Stimulated activated CD8-positive, alpha-beta memory T cell treated with anti-CD3 and anti-CD28 coated beads, Interleukin-12 subunit alpha, Interleukin-12 subunit beta, amount 100 ng/mL, for 24 hours (primary cell): ENCODE measurements around the gene LRBA.
"Not testable (repeated sequence)": the region's sequence is repeated elsewhere in the genome, so short reads cannot be mapped to it uniquely, and the experiment has no call there.

ENCODE experiments used
- DNase-seq: peaks from one replicate; pipeline ENCODE4 v3.0.0-alpha.2; 2020; ENCODE audit errors: extremely low read depth

LRBA gene, protein sequence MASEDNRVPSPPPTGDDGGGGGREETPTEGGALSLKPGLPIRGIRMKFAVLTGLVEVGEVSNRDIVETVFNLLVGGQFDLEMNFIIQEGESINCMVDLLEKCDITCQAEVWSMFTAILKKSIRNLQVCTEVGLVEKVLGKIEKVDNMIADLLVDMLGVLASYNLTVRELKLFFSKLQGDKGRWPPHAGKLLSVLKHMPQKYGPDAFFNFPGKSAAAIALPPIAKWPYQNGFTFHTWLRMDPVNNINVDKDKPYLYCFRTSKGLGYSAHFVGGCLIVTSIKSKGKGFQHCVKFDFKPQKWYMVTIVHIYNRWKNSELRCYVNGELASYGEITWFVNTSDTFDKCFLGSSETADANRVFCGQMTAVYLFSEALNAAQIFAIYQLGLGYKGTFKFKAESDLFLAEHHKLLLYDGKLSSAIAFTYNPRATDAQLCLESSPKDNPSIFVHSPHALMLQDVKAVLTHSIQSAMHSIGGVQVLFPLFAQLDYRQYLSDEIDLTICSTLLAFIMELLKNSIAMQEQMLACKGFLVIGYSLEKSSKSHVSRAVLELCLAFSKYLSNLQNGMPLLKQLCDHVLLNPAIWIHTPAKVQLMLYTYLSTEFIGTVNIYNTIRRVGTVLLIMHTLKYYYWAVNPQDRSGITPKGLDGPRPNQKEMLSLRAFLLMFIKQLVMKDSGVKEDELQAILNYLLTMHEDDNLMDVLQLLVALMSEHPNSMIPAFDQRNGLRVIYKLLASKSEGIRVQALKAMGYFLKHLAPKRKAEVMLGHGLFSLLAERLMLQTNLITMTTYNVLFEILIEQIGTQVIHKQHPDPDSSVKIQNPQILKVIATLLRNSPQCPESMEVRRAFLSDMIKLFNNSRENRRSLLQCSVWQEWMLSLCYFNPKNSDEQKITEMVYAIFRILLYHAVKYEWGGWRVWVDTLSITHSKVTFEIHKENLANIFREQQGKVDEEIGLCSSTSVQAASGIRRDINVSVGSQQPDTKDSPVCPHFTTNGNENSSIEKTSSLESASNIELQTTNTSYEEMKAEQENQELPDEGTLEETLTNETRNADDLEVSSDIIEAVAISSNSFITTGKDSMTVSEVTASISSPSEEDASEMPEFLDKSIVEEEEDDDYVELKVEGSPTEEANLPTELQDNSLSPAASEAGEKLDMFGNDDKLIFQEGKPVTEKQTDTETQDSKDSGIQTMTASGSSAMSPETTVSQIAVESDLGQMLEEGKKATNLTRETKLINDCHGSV (N-terminal part only)

DNA sequence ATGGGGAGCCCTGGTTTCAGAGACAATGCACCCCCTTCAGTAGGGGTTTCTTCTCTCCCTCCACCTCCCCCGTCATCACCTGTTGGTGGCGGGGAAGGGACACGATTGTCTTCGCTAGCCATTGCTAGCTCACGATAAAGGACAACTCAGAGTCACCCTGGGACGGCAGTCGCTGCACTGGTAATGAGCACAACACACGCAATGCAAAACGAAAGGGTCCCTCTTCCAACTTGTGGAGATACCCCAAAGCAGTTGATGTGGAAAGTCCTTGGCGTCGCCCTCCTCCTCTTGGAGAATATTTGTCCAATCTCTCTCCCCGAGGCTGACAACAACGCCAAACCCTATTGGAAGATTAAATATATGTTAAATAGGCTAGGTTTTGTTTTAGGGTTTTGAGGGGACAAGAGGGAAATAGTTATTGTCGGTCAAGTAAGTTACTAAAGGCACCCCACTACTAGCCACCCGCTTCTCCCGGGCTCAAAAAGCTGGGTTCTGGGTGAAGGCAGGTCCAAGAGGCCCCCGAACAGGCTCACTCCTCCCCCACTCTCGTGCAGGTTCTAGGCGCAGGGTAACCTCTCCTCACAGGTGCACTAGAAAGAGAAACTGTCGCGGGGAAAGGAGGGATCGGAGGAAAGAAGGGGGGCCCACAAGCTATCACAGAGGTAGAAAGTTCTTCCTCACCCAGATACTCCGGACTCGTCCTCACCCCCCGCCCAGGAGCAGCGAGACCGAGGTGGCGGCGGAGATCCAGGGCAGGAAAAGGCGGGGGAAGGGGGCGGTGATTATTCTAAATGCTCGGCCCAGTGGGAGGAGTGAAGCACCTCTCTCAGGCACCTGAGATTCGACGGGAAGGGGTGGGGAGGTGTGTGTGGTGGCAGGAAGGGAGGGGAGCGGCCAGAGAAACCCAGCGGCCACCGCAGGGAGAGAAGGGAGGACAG, at the start of gene LRBA:
Gene LRBA (minus strand): TSS at position 764 of the 938 bp plus-strand sequence. CDS start 642 bp downstream, at position 122.
- peak; percentile 62 for DNase-seq

DNA sequence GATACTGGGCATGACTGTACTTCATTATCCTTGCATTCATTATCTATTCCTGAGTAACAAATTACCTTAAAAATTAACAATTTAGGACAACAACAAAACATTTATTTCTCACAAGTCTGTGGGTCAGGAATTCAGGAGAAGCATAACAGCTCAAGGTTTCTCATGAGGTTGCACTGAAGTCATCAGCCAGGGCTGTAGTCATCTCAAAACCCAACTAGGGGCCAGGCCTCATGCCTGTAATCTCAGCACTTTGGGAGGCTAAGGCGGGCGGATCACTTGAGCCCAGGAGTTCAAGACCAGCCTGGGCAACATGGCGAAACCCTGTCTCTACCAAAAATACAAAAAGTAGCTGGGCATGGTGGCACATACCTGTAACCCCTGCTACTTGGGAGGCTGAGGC, 48.1 kb upstream of the LRBA start:
- DNase-seq, result not testable (repeated sequence)

DNA sequence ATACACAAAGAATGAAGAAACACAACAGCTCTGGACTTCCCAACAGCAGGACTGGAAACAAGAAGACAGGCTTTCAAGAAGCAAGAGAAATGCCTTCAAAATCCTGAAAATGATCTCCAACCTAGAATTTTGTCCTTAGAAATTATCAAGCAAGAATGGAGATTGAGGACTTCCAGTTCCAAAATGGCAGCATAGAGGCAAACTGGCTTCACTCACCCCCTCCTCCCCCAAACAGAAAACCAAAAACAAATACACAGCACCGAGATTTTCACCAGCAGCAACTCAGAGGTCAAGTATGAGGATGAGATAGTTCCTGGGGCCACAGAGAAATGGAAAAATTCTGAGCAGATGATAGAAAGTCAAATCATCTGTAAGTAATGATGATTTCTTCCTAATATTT, 40.5 kb upstream of the LRBA start:
- no peak for DNase-seq

DNA sequence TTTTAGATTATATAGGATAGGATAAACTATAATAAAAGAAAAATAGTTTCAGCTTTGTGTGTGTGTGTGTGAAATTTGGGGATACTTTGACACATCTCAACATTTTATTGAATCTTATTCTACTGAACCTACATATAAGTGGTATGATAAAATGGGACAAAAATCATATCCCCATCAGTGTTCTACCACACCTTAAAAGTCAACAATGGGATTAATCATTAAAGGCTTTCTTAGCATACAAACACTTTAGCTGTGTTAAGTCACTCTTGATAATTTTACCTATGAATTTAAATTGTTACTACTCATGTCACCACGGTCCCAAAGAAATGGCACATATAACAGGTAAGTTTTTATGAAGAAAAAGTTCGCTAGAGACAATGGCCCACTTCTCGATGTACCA, 37.7 kb upstream of the LRBA start:
- DNase-seq, result no peak

DNA sequence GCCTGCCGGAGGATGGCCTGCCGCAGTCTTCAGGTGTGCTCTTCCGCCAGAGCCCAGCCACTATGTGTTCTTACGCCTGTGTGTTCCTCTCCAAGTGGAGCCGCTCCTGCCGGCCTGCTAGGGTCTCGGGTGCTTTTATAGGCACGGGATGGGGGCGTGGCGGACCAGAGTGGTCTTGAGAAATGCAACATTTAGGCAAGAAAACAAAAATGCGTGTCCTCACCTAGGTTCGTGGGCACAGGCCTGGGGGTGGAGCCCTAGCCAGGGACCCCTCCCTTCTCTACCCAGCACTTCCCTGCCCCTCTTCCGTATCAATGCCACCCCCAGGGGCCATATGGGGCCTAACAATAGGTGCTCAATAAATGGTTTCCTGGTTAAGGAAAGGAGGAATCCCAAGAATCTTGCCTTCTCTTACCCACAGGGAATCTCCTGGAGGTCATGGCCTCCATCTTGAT, 34.4 kb upstream of the LRBA start:
- no peak for DNase-seq

DNA sequence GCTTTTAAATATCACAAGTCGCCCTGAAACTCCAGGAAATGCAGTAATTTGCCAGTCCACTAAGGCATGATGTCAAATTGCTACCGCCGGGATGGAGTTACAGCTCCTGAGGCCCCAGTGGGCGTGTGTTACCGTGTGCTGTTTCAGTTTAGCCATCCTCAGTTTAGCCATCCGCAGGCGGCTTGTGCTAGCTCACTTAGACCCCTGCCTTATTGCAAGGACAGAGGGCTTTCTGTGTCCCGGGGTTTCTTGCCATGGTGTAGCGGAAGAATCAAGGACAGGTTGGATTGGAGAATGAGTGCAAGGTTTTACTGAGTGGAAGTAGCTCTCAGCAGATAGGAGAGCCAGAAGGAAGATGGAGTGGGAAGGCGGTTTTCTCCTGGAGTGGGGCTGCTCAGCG, 33.8 kb upstream of the LRBA start:
- DNase-seq, result no peak

DNA sequence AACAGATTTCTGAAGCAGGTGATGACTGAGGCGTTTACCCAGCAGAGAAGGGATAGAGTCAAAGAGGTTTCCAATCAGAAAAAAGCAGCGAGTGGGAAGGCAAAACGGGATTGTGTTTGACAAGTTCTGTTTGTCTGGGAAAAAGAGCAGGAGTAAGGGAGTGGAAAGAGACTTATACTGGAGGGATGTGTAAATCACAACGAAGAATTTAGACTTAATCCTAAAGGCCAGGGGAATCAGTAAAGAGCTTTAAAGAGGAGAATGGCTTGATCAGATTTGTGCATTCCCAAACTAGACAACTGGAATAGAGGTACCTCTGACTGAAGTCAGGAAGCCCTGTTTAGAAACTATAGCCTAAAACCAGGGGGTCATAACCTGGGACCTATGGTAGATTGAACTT, 31.5 kb upstream of the LRBA start:
- DNase-seq, result no peak

DNA sequence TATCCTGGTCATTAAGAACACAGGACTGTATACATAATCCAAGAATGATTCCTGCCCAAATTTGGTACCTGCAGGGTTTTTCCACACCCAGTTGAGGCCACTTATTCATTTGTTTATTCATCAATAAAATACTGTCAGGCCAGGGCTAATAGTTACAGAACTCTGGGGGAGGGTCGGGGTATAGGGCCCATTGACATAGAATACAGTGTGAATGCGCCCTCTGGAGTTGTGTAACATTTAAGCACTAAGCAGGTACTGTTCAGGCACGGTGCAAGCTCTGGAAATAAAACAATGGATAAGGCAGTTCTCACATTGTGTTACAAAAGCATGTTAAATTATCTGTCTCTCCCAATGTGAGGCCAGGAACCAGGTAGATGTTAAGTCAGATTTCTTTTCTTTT, 30.8 kb upstream of the LRBA start:
- no peak for DNase-seq

DNA sequence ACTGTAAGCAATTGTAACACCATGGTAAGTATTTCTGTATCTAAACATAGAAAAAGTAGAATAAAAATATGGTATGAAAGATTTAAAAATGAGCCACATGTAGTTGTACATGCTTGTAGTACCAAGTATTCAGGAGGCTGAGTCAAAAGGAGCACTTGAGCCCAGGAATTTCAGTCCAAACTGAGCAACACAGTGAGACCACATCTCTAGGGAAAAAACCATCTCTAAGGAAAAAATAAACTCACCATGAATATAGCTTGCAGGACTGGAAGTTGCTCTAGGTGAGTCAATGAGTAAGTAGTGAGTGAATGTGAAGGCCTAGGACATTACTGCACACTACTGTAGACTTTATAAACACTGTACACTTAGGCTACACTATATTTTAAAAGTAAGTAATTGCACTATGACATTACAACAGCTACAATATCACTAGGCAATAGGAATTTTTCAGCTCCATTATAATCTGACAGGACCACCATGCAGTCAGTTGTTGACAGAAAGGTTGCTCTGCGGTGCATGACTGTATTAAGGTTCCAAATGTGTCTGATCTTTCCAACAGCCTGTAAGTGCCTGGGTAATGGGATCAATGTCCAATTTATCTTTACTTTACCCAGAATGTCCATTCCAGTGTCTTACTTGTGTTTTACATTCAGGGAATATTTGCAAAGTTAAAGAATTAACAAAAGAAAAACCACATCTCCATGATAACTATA, 28.9 kb upstream of the LRBA start:
- DNase-seq, result no peak

DNA sequence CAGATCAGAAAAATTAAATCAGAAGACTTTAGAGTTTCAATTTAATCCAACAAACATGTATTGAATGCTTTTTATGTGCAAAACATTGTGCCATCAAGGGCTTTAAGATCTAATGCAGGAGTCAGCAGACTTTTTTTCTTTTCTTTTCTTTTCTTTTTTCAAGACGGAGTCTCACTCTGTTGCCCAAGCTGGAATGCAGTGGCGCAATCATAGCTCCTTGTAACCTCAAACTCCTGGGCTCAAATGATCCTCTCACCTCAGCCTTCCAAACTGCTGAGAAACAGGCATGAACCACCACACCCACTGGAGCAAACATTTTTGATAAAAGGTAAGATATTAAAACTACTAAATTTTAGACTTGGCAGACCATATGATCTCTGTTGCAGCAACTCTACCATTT, 24.6 kb upstream of the LRBA start:
- no peak for DNase-seq

DNA sequence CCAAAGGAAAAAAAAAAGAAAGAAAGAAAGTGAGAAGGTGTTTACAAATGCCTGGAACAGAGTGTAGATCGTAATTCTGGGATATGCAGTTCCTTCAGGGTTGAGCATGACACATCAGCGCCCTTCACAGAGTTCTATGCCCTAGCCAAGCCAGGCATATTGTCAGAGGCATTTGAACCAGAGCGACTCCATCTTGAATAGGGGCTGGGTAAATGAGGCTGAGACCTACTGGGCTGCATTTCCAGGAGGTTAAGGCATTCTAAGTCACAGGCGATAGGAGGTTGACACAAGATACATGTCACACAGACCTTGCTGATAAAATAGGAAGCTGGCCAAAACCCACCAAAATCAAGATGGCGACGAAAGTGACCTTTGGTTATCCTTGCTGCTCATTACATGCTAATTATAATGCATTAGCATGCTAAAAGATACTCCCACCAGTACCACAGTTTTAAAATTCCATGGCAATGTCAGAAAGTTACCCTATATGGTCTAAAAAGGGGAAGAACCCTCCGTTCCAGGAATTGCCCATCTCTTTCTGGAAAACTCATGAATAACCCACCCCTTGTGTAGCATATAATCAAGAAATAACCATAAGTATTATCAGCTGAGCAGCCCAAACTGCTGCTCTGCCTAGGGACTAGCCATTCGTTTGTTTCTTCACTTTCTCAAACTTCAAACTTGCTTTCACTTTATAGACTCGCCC, 23.5 kb upstream of the LRBA start:
- no peak for DNase-seq

DNA sequence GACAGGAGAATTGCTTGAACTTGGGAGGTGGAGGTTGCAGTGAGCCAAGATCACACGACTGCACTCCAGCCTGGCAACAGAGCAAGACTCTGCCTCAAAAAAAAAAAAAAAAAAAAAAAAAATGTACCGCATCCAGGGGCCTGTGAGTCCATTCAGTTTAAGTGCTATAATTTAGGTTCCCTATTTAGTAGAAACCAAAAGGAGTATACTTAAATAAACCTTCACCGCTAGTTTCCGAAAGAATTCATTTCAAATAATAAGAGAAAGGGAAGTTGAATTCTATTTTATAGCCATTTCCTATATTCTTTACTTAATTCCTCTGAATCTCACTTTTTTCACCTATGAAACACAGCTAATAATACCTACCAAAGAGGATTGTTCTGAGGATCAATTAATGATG, 20.8 kb upstream of the LRBA start:
- DNase-seq, result no peak

DNA sequence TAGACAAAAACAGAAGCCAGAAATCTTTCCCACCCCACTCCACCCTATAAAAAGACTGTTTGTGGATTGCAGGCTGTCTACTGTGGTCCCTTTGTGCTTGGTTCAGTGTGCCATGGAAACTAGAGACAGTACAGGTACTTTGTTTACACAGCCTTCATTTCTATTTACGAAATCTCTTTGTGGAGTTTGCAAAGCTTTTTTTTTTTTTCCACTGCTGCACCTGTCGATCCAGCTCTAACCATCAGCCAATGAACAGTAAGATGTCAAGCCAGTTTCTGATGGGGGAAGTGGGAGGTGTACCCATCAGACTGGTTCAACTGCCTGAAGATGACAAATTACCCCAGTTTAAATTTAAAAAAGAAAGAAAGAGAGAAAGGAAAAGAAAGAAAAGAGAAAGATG, 20.2 kb upstream of the LRBA start:
- no peak for DNase-seq

DNA sequence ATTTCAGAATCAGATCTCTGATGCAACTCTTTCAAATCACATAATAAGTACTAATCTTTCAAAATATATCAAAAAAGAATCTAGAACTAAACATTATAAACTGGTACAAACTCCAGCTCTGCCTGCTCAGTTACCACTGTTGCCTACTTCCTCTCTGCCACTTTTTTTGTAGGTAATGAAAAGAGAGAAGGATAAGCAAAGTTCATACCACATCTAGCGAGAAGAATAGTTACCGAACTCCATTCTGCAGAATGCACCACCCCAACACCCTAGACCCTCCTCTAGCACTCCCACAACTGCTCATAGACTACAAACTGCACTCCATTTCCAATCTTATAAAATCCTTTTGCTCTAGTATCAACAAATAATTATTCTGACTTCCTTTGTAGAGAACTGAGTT, 19.7 kb upstream of the LRBA start:
- no peak for DNase-seq

DNA sequence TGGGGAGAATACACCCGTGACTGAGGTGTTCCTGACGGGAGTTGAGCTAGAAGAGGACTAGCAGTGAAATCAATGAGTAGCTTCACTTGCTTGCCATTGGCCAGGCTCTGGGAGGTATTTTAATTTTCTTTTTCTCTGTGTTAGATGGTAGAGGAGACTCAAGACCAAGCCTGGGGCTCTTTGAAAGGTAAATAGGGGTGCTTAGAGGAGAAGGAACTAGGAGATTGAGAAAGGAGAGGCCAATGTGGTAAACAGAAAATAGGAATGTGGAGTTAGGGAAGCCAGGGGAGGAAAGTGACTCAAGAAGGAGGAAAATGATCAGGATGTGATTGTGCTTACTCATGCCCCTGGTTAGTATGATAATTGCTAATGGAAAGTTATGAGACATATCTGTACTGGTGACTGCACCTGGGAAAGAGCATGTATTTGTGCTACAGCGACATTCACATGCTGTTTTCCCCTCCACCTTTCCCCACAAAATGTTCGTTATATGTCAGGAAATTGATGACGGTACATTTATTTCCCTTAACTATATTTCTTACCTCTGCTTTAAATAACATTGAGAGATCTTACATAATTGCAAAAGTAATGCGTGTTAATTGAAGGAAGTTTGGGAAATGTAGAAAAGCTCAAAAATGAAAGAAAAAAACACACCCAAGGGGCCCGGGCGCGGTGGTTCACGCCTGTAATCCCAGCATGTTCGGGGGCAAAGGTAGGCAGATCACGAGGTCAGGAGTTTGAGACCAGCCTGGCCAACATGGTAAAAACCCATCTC, 16.9 kb upstream of the LRBA start:
- no peak for DNase-seq

DNA sequence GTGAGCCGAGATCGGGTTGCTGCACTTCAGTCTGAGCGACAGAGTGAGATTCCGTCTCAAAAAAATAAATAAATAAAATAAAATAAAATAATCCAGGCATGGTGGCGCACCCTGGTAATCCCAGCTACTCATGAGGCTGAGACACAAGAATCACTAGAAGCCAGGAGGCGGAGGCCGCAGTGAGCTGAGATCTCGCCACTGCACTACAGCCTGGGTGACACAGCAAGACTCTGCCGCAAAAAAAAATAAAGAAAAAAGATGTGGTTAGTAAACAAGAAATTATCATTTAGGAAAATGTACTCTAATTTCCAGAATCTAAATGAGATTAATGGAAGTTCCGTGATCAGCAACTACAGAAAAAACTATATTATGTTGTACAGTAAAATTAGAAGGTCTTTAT, 14.5 kb upstream of the LRBA start:
- no peak for DNase-seq

DNA sequence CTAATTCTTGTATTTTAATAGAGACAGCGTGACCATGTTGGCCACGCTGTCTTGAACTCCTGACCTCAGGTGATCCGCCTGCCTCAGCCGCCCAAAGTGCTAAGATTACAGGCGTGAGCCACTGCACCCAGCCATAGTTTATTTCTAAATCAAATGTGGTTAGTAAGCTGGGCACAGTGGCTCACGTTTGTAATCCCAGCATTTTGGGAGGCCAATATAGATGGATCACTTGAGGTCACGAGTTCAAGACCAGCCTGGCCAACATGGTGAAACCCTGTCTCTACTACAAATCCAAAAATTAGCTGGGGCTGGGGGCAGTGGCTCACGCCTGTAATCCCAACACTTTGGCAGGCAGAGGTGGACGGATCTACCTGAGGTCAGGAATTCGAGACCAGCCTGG, 13.9 kb upstream of the LRBA start:
- DNase-seq, result not testable (repeated sequence)

DNA sequence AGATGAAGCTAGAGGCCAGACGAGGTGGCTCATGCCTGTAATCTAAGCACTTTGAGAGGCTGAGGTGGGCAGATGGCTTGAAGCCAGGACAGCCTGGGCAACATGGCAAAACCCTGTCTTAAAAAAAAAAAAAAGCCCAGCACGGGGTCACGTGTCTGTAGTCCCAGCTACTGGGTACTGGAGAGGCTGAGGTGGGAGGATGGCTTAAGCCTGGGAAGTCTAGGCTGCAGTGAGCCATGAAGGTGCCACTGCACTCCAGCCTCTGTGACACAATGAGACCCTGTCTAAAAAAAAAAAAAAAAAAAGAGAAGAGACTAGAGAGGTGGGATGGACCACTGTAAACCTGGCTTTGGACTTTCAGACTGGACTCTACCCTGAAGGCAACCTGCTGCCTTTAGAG, 10.7 kb upstream of the LRBA start:
- DNase-seq, result no peak

DNA sequence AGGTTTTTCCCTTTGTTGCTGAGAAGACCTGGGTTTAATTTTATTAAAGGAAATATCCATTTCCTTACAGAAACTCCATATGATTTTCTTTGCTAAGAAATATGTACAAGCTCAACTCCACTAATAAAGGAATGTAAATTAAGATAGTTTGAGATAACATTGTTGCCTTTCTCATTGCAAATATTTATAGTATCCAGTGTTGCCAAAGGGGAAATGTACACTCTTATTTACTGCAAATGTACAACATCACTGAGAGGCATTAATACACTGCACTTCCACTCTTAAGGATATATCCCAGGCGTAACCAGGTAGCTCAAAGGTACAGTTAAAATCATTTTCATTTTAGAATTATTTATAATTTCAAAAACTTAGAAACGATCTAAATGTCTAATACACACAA, 7.5 kb upstream of the LRBA start:
- no peak for DNase-seq
